Panc1 (cell line): ENCODE data around the gene IDE. TPM values are rescaled to one million over a fixed set of nuclear protein-coding genes. Genes with fewer than 3 reads are reported as not detected.

Source experiments
- ATAC-seq: fragments of 200-7000 bp; cut with Tn5 transposase; 2 replicates; pipeline ENCODE4 v1.9.1; 2020; ENCODE audit warnings: mild to moderate bottlenecking, moderate library complexity
- BruUV-seq: library from RNA; stranded (reverse); fragments of 400-500 nt; replicated peaks from 2 replicates; lab custom pipeline; 2021; lab: Mats Ljungman, UMichigan
- CTCF ChIA-PET: fragments of 300-600 bp; sonication (Branson Sonifier 250); formaldehyde crosslinking; loops from one replicate; lab custom pipeline; 2022; ENCODE audit warnings: antibody characterized with exemption; lab: Charles Lee
- POLR2A ChIA-PET: fragments of 300-600 bp; sonication (Branson Sonifier 250); formaldehyde crosslinking; loops from one replicate; lab custom pipeline; 2022; ENCODE audit warnings: antibody characterized with exemption; lab: Charles Lee
- DNase-seq: peaks from one replicate; pipeline ENCODE4 v3.0.0-alpha.2; 2010; ENCODE audit warnings: low read depth, low spot score
- H3K27ac ChIP-seq: 2 replicates; pipeline ENCODE4 v1.5.1; 2011; ENCODE audit warnings: mild to moderate bottlenecking, low read length, inconsistent platforms
- H3K27me3 ChIP-seq: fragments of 200-500 bp; sonication (Bioruptor generic); 2 replicates; pipeline ENCODE4 v1.6.0; 2014; ENCODE audit warnings: low read length, inconsistent platforms; ENCODE audit not compliant: control insufficient read depth, insufficient read depth
- H3K36me3 ChIP-seq: fragments of 200-500 bp; sonication (Bioruptor generic); 2 replicates; pipeline ENCODE4 v1.5.1; 2014; ENCODE audit warnings: inconsistent platforms, mild to moderate bottlenecking, low read length, moderate library complexity; ENCODE audit not compliant: control insufficient read depth, insufficient read depth
- H3K4me1 ChIP-seq: 2 replicates; pipeline ENCODE4 v1.5.1; 2011; ENCODE audit warnings: inconsistent platforms, mild to moderate bottlenecking, low read length, moderate library complexity; ENCODE audit not compliant: control insufficient read depth, insufficient read depth
- H3K4me3 ChIP-seq, 2 experiments: 2 replicates each; pipeline ENCODE4 v1.5.1; 2011 to 2012; ENCODE audit warnings: low read depth in 2 of 2, low read length in 2 of 2, mild to moderate bottlenecking in 2 of 2, inconsistent platforms in 1 of 2, moderate library complexity in 1 of 2
- H3K9me3 ChIP-seq: fragments of 200-500 bp; sonication (Bioruptor generic); 2 replicates; pipeline ENCODE4 v1.5.1; 2014; ENCODE audit warnings: low read depth, mild to moderate bottlenecking, inconsistent platforms, low read length, moderate library complexity; ENCODE audit not compliant: control insufficient read depth, insufficient read depth
- CTCF ChIP-seq: fragments of 450-650 bp; IDR thresholded peaks from 2 replicates; pipeline ENCODE4 v1.5.1; 2017; ENCODE audit warnings: mild to moderate bottlenecking
- SIN3A ChIP-seq: IDR thresholded peaks from 2 replicates; pipeline ENCODE4 v1.6.1; 2012; ENCODE audit warnings: low read depth, mild to moderate bottlenecking, low read length, moderate library complexity, borderline replicate concordance; ENCODE audit not compliant: insufficient read depth
- TCF7L2 ChIP-seq: IDR thresholded peaks from 2 replicates; pipeline ENCODE4 v1.6.1; 2011; ENCODE audit warnings: mild to moderate bottlenecking, low read depth, low read length, inconsistent platforms
- in situ Hi-C: cut with HindIII; loops from 2 replicates; pipeline ENCODE4 v1.10.0; 2016; ENCODE audit warnings: low sequenced_read_pairs, low pct_unique_long_range_greater_than_20kb
- intact Hi-C: fragments of 100-400 bp; cut with micrococcal nuclease; formaldehyde crosslinking; loops from one replicate; pipeline ENCODE4 v1.10.0; 2022; ENCODE audit not compliant: unreplicated experiment
- total RNA-seq: library from RNA; stranded (reverse); gene quantifications from one replicate; pipeline ENCODE4 v1.2.1, GENCODE V29; 2021; ENCODE audit not compliant: unreplicated experiment
- TF ChIP-seq, protein P1 (sequence below), 2 experiments: IDR thresholded peaks; 2 replicates each; pipeline ENCODE4 v1.6.1; 2011 to 2012; ENCODE audit warnings: low read depth in 2 of 2, control low read depth in 1 of 2, low read length in 1 of 2, mild to moderate bottlenecking in 1 of 2, moderate library complexity in 1 of 2; ENCODE audit not compliant: insufficient read depth in 1 of 2

Gene IDE
- total RNA-seq, 1 experiment from 2014 or later, result 79.0 TPM

DNA sequence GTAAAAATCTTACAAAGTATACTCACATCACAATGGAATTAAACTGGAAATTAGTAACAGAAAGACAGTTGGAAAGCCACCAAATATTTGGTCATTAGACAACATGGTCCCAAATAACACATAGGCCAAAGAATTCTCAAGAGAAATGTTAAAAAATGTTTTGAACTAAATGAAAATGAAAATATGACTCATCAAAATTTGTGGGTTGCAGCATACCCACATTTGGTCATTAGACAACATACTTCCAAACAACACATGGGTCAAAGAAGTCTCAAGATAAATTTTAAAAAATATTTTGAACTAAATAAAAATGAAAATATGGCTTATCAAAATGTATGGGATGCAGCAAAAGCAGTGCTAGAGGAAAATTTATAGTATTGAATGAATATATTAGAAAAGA is 152.3 kb downstream of the IDE start:
- ATAC-seq (no peak), DNase-seq (no peak)
- no peaks in the 10 kb centered on the region for H3K9me3 ChIP-seq
- intact Hi-C loops (no loop called here), in situ Hi-C loops (no loop called here)
- TF ChIP-seq TCF7L2, result no peak
- H3K4me3 ChIP-seq, result no peak overlapping the region
- H3K4me1 ChIP-seq, result no peaks in the 10 kb centered on the region
- no peaks in the 10 kb centered on the region for H3K36me3 ChIP-seq
- no peak overlapping the region for H3K27ac ChIP-seq
- no TSS peak for BruUV-seq
- ChIA-PET POLR2A (interaction anchor here (0.5 kb wide), 1 partner anchor 131 kb away, joined by 8 read pairs; no protein-coding TSS in a partner anchor), CTCF (no interaction called here)
- no peaks in the 10 kb centered on the region for H3K27me3 ChIP-seq

GRCh38 chr10:92420546-92421275 is 153.2 kb downstream of the IDE start:
- in situ Hi-C loops (no loop called here), intact Hi-C loops (no loop called here)
- Histone ChIP-seq H3K36me3 (no peaks in the 10 kb centered on the region), H3K4me3 (no peak overlapping the region), H3K4me1 (no peaks in the 10 kb centered on the region), H3K27ac (no peak overlapping the region), H3K9me3 (no peaks in the 10 kb centered on the region), H3K27me3 (no peaks in the 10 kb centered on the region)
- BruUV-seq, result no TSS peak
- DNase-seq (no peak), ATAC-seq (no peak)
- ChIA-PET CTCF (interaction anchor here (0.6 kb wide), 1 partner anchor 16 kb away, joined by 4 read pairs; no protein-coding TSS in a partner anchor), POLR2A (interaction anchor here (0.6 kb wide), 1 partner anchor 98 kb away, joined by 3 read pairs; no protein-coding TSS in a partner anchor)
- TF ChIP-seq, protein P1, sequence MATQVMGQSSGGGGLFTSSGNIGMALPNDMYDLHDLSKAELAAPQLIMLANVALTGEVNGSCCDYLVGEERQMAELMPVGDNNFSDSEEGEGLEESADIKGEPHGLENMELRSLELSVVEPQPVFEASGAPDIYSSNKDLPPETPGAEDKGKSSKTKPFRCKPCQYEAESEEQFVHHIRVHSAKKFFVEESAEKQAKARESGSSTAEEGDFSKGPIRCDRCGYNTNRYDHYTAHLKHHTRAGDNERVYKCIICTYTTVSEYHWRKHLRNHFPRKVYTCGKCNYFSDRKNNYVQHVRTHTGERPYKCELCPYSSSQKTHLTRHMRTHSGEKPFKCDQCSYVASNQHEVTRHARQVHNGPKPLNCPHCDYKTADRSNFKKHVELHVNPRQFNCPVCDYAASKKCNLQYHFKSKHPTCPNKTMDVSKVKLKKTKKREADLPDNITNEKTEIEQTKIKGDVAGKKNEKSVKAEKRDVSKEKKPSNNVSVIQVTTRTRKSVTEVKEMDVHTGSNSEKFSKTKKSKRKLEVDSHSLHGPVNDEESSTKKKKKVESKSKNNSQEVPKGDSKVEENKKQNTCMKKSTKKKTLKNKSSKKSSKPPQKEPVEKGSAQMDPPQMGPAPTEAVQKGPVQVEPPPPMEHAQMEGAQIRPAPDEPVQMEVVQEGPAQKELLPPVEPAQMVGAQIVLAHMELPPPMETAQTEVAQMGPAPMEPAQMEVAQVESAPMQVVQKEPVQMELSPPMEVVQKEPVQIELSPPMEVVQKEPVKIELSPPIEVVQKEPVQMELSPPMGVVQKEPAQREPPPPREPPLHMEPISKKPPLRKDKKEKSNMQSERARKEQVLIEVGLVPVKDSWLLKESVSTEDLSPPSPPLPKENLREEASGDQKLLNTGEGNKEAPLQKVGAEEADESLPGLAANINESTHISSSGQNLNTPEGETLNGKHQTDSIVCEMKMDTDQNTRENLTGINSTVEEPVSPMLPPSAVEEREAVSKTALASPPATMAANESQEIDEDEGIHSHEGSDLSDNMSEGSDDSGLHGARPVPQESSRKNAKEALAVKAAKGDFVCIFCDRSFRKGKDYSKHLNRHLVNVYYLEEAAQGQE (IDR thresholded peaks at IDR 0.05; ENCODE audit: insufficient read depth in 1 of 2, low read depth in 2 of 2, low read length in 1 of 2), result no peak
- TF ChIP-seq CTCF (no peak), SIN3A (no peak), TCF7L2 (no peak)
